HG02885 (cell line): ENCODE results near the gene PTPRM.

Source experiments
- ATAC-seq: cut with Tn5 transposase; IDR thresholded peaks from one replicate; pipeline ENCODE4 v1.9.1; 2021; ENCODE audit warnings: mild to moderate bottlenecking; ENCODE audit not compliant: unreplicated experiment, poor library complexity

The PTPRM gene

GRCh38 chr18:7787339-7787738 is 220.2 kb downstream of the PTPRM start:
- ATAC-seq: no peak

GRCh38 chr18:7789856-7790552 is 222.9 kb downstream of the PTPRM start:
- ATAC-seq: no peak

GRCh38 chr18:7793100-7793499 is 226.0 kb downstream of the PTPRM start:
- no peak for ATAC-seq

- no peak for ATAC-seq
These were observed 236.9 kb downstream of the PTPRM start for GRCh38 chr18:7803956-7804469.

GRCh38 chr18:7805096-7805495 is 238.0 kb downstream of the PTPRM start:
- no peak for ATAC-seq

- no peak for ATAC-seq
These were observed 238.8 kb downstream of the PTPRM start for GRCh38 chr18:7805880-7806279.

- ATAC-seq: no peak
These were observed 240.9 kb downstream of the PTPRM start for GRCh38 chr18:7807936-7808453.

GRCh38 chr18:7808992-7809391 is 241.9 kb downstream of the PTPRM start:
- no peak for ATAC-seq

GRCh38 chr18:7809455-7809854 is 242.3 kb downstream of the PTPRM start:
- no peak for ATAC-seq

- ATAC-seq: no peak
These were observed 242.9 kb downstream of the PTPRM start for GRCh38 chr18:7809978-7810377.

GRCh38 chr18:7812431-7813063 is 245.4 kb downstream of the PTPRM start:
- ATAC-seq: no peak

- ATAC-seq: no peak
These were observed 246.0 kb downstream of the PTPRM start for GRCh38 chr18:7813131-7813530.

GRCh38 chr18:7814754-7815315 is 247.7 kb downstream of the PTPRM start:
- no peak for ATAC-seq

- no peak for ATAC-seq
These were observed 248.7 kb downstream of the PTPRM start for GRCh38 chr18:7815787-7816186.

- ATAC-seq: no peak
These were observed 250.6 kb downstream of the PTPRM start for GRCh38 chr18:7817575-7818230.

GRCh38 chr18:7821784-7822183 is 254.7 kb downstream of the PTPRM start:
- no peak for ATAC-seq

- no peak for ATAC-seq
These were observed 255.6 kb downstream of the PTPRM start for GRCh38 chr18:7822435-7823331.

- ATAC-seq: no peak
These were observed 257.9 kb downstream of the PTPRM start for GRCh38 chr18:7824970-7825369.

- ATAC-seq: peak; percentile 94
These were observed 263.4 kb downstream of the PTPRM start for GRCh38 chr18:7830468-7830867.

- ATAC-seq: no peak
These were observed 272.4 kb downstream of the PTPRM start for GRCh38 chr18:7839548-7839947.
